ENCODE results near the gene ATG5.

Gene ATG5

GRCh38 chr6:106178900-106179299, 146.7 kb downstream of the ATG5 start:
- no peak for DNase-seq (ENCODE audit: low read depth)

GRCh38 chr6:106177786-106178185, 147.8 kb downstream of the ATG5 start:
- no peak for DNase-seq (ENCODE audit: low read depth)

DNA sequence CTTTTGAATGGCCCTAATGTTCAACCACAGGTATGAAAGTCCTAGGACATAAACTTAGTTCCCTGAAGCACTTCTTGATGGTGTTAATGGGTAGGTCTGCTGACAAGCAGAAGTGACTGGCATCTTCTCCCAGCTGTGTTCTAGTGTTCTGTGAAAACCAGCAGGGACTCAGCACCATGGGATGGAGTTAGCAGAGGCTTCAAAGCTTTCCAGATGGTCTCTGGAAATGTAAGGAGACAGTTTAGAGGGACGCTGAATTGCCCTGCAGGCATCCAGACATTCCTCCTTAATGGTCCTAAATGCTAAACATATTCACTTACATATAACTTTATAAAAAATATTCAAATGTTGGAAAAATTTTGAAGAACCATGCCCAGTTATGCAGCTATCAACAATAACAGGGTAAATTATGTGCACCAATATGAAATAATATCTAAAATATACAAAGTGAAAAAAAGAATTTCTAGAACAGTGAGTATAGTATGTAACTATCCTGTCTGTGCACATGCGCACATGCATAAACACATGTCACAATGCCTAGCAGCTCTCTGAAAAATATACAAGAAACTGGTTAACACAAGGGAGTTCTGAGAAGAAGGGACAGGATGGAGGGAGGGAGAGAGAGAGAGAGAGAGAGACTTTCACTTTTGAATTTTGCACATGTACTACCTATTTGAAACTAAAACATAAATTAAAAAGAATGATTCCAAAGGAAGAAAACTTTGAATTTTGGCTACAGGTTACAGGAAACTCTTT, 152.3 kb downstream of the ATG5 start:
- no peak for DNase-seq (ENCODE audit: low read depth)

- DNase-seq (ENCODE audit: low read depth): no peak
Measured at GRCh38 chr6:106170030-106170791, 155.3 kb downstream of the ATG5 start.

GRCh38 chr6:106169517-106169916, 156.0 kb downstream of the ATG5 start:
- DNase-seq (ENCODE audit: low read depth): no peak

GRCh38 chr6:106168097-106168888, 157.3 kb downstream of the ATG5 start:
- DNase-seq (ENCODE audit: low read depth): no peak

DNA sequence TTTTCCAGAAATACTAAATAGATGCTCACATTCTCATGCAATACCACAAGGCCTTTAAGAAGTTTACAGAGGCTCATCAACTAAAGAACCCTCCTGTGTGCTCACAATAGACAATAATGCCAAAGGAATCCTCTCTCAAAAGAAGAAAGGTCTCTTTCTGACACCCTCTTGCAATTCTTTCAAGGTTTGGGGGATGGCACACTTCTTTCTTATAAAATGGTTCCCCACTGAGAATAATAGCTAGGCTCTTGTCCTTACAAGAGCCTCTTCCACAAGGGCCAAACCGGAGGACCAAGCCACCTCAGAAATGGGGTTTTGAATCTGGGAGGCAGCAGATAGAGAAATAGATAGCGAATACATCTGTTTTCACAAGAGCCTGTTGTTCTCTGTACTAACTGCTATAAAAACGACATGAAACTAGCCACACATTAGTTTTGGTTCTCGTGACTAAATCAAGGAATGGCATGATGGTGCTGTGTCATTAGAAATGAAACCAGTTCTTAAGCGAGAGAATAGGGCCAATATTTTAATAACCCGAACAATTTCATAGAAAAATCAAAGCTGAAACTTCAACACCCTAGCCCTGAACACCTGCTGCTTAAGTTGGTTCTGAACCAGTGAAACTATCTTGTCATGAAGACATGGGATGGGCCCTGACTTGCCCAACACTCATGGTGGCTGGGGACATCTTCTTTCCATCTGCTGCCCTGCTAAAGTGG, 158.3 kb downstream of the ATG5 start:
- DNase-seq (ENCODE audit: low read depth): no peak

GRCh38 chr6:106165885-106166485, 159.6 kb downstream of the ATG5 start:
- DNase-seq (ENCODE audit: low read depth): no peak

DNA sequence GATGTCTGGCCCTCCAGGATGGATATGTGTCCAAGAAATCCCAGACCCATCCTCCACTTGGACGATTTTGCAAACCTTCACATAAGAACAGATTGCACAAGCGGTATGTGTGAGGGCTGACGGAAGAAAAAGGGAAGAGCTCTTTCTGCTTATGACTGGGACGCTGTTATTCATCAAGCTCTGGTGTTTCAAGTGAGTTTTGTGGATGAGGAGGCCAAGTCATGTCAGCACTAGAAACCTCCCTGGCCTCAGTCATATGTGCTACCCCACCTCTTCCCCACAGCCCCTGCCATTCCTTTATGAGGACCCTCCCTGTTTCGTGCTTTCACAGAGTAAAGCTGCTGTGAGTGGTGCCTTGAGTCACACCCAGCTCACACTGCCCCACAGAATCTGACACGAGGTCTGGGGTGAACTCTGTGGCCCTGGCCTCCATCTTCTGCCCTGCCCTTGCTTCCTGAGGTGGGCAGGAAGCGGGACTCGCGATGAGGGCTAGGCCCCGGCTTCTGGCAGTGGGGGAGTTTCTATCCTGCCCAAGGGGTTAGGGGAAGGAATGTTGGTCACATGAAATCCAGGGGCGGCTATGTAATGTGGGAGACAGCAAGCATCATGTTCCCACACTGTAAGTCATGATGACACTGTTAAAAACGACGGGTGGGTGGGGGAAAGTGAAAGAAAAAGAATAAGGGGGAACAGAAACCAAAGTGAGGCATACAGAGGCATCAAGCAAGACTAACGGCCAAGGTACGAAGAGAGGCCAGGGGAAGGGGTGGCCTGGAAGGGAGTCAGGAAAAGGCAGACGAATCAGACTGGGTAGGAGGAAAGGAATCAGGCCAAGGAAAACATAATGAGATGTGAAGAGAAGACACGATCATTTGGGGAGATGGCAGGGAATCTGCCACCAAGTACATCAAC, 161.3 kb downstream of the ATG5 start:
- DNase-seq (ENCODE audit: low read depth): no peak

DNA sequence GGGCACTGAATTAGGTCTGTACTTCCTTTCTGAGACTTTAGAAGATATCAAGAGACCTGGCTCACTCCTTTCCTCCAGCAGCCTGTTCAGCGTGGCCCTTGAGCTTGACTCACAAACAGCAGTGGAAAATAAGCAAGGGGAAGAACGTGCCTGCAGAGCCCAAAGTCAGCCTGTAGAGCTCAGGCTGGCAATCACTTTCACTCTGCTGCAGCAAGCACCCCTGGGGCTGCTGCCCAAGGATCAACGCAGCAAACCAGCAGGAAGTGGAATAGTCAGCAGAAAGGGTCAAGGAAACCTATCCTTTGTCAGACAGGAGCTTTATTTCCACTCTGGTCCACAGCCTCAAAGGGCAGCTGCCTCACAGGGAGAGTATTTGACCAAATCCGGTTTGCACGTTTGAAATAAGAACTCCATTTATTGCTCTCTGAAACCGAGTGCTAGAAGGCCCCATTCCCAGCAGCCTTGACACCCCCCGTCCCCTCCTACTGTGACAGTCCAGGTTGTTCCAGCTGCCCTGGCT, 162.1 kb downstream of the ATG5 start:
- no peak for DNase-seq (ENCODE audit: low read depth)

DNA sequence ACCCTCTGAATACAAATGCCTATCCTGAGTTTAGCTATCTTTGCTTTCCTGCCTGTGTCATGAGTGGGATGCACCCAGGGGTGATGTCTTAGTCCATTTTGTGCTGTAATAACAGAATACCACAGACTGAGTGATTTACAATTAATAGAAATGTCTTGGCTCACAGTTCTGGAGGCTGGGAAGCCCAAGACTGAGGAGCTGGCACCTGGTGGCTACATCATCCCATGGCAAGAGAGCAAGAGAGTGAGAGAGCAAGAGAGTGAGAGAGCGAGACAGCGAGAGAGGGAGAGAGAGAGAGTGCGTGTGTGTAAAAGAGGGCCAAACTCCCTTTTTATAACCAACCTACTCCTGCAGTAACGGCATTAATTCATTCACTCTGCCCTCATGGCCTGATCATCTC, 162.6 kb downstream of the ATG5 start:
- no peak for DNase-seq (ENCODE audit: low read depth)

- DNase-seq (ENCODE audit: low read depth): no peak
Measured at GRCh38 chr6:106161893-106162292, 163.7 kb downstream of the ATG5 start.

GRCh38 chr6:106161311-106161874, 164.2 kb downstream of the ATG5 start:
- no peak for DNase-seq (ENCODE audit: low read depth)

GRCh38 chr6:106160189-106160588, 165.4 kb downstream of the ATG5 start:
- DNase-seq (ENCODE audit: low read depth): no peak

DNA sequence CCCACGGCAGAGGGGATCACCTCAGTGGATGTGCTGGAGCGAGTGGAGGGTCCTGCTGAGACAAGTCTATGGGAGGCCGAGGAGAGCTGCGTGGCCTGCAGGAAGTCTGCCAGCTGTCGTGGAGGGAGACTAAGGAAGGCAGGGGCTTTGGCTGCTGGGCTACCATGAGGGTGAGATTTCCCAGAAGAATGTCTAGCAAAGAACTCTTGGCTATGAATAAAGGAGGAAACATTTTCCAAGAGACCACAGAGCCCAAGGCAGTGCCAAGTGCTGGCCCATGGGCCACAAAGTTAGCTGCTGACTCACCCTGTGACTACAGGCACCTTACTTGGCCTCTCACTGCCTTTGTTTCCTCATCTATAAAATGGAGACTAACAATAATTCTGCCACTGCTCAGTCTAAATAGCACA, 166.0 kb downstream of the ATG5 start:
- DNase-seq (ENCODE audit: low read depth): no peak

- DNase-seq (ENCODE audit: low read depth): no peak
Measured at GRCh38 chr6:106158816-106159215, 166.7 kb downstream of the ATG5 start.

DNA sequence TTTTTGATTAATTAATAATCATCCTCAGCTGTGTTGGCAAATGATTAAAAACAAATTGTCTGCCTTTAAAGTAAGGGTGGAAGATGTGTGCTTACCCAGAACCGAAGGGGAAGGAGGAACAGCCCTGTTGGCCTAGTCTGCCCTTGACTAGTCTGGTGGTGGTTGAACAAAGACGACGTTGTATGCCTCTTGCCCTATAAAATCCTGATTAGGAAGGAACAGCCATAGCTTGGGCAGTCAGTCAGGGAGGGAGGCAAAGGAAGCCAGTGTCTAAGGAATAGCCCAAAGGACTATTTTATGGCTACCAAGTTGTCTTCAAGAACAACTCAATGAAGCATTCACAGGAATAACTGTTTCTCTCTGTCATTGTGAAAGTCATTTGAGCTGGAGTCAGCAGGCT, 168.7 kb downstream of the ATG5 start:
- no peak for DNase-seq (ENCODE audit: low read depth)

DNA sequence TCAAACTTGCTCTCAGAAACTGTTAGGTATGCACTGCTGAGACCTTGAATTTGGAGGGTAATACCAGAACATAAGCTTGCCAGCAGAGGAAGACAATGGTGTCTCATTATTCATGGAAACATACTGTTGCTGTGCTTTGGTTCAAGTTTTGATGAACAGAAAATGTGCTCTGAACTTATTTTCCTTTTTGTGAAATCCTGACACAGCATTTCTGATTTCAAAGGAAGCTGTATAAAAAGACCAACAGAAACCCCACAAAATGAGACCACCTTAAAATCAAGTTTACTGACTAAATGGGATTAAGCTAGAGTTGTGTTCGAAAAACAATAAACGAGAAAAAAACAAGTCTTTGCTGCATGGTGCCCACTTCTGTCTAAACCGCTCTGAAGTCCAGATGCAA, 169.1 kb downstream of the ATG5 start:
- DNase-seq (ENCODE audit: low read depth): no peak

GRCh38 chr6:106155219-106155830, 170.2 kb downstream of the ATG5 start:
- no peak for DNase-seq (ENCODE audit: low read depth)
